NOMO-1 treated with dmso at 0.1 percent for 144 hours (cell line): ENCODE results near the gene CIP2A.
"Not testable (repeated sequence)": the region's sequence is repeated elsewhere in the genome, so short reads cannot be mapped to it uniquely, and the experiment has no call there.

Experiments
- DNase-seq: peaks from one replicate; lab custom pipeline; 2025; ENCODE audit not compliant: unreplicated experiment; lab: John Stamatoyannopoulos, UW

Gene CIP2A

DNA sequence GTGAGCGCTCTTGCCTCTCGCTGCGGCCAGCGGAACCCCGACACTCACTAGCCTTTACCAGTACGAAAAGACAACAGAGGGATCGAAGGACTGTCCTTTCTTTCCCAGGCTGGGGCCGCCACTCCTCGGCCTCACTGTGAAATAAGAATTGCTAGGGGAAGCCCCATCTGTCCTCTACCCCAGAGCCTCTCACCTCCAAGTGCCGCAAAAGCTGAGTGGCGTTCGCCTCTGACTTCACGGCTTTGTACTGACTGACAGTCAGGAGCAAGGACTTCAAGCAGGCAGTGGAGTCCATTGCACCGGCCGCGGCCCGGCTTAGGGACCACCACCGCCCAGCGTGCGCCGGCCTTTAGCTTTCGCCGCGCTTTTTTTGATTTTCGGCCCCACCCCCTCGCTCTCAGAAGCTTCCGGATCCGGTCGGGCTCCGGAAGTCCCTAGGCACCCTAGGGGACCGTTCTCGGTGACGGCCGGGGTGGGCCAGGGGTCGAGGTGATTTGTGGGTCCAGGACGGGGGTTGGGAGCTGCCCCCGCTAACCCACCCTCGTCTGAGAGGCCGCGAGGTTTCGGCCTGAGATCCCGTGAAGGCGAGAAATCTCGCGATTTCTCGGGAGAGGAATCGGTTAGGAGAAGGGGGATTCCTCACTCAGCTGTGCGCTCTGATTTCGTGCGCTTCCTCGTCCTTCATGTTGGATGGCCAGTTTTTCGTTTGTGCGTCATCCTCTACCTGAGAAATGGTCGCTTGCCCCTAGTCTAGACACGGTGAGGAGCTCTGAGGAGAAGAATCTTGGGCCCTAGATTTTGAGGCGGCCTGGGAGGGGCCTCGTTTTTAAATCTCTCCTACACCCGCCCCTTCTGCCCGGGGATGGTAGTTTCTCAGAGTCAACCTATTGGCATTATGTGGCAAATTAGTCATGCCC lies at the start of gene CIP2A, which contains the start of gene DZIP3:
Gene CIP2A (minus strand): TSS at position 358 of the 917 bp plus-strand sequence. CDS start 63 bp downstream, at position 295.
Gene DZIP3 (plus strand): TSS at position 642 of the 917 bp plus-strand sequence. CDS start 15,685 bp downstream, outside the sequence.
- DNase-seq, result peak; percentile 74

DNA sequence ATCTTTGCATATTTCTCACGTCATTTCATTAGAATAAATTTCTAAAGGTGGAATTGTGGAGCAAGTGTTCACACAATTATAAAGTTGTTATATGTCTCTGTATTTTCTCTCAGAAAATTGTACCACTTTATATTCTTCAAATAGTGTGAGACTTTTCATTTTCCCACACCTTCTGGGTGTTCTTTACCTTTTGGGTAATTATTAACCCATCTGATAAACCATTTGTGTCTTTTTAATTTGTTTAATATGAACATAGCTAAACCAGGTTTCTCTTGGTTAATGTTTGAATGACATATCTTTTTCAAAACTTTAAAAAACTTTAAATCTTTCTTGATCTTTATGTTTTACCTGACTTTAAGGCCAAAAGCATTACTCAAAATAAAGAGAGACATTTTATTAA lies 40.7 kb upstream of the CIP2A start:
- no peak for DNase-seq

DNA sequence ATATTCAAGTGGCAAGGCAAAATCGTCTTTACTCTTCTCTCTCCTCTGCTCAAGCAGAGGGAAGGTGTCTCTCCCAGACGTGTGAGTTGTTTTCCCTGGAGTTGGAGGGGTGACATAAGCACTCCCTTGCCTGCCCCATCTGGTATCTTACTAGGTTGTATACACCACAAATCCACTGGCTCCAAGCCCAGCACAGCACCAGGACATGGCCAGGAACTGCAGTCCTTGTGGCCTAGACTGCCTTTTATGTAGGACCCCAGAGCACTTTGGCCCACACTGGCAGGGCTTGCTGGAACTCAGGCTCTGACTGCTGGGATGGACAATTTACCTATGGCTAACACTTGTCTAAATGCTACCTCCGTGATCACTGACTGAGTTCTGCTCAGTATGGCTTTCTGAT lies 34.3 kb upstream of the CIP2A start:
- no peak for DNase-seq

DNA sequence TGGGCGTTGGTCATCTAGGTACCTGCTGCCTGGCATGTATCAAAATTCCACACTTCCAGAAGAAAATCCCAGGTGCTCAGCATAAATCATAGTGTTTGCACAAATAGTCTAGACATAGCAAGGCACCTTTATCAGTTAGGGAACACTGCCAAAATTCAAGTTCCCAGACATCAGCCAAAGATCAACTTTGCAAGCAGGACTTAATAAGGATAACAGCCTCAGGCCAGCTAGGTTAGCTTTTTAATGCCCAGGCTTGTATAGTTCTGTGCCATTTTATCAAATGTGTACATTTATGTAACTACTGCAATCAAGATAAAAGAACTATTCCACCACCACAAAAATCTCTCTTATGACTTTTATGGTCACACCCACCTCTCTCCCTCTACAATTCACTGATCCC lies 31.0 kb upstream of the CIP2A start:
- DNase-seq, result no peak

DNA sequence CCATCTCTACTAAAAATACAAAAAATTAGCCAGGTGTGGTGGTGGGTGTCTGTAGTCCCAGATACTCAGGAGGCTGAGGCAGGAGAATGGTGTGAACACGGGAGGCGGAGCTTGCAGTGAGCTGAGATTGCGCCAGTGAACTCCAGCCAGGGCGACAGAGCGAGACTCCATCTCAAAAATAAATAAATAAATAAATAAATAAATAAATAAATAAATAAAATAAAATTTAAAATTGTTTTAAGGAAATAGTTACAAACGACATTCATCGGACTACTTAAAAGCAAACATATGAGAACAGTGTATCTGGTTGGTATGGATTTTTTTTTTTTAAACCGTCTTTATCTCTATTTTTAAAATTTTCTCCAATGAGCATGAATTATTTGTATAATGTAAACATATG lies 26.9 kb upstream of the CIP2A start:
- DNase-seq, result not testable (repeated sequence)

DNA sequence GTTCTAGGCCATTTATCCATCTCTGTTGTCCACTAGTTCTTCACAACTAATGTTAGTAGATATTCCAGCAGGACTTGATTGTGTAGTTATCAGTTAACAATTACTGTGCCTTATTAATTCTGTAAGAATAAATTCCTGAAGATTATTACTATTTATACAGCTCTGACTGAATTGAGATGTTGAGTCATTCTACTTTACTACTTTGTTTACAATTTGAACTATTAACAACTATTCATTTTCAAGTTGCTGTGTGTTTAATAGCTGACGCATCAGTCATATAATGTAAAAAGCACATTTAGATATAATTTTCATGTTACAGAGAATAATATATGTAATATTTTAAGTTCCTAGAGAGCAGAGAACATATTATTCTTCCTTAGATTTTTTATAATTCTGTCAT lies 21.4 kb upstream of the CIP2A start:
- no peak for DNase-seq

DNA sequence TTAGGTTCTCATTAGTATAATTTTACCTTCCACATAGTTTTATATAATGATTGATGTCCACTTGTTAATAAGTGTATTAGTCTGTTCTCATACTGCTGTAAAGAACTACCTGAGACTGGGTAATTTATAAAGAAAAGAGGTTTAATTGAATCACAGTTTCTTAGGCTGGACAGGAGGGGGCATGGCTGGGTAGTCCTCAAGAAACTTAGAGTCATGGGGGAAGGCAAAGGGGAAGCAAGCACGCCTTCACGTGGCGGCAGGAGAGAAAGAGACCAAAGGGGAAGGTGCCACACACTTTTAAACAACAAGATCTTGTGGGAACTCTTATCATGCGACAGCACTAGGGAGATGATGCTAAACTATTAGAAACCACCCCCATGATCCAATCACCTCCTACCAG lies 19.5 kb upstream of the CIP2A start:
- no peak for DNase-seq

DNA sequence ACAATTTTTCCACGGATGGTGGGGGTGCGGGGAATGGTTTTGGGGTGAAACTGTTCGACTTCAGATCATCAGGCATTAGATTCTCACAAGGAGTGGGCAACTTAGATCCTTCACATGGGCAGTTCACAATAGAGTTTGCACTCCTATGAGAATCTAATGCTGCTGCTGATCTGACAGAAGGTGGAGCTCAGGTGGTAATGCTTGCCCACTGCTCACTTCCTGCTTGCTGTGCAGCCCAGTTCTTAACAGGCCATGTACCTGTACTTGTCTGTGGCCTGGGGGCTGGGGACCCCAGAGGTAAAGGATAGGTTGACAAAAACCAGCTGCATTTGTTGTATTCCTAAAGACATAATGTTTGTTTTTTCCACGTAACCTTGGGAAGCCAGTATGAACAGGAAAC lies 16.3 kb upstream of the CIP2A start:
- DNase-seq, result no peak

DNA sequence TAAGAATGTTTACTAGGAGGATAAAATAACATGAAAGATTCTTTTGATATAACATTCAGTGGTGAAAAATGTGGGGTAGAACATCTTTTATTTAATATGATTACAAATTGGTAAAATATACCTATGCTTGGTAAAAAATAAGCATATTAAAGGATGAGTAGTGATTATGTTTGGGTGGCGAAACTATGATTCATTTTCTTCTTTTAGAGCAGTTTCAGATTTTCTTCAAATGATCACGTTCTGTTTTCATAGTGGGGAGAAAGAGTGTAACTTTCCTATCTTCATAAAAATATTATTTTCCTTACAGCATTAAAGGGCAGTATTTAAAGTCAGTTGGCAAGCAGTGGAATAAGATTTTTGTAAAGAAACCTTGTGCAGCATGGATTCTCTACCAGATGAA lies 15.8 kb upstream of the CIP2A start:
- no peak for DNase-seq

DNA sequence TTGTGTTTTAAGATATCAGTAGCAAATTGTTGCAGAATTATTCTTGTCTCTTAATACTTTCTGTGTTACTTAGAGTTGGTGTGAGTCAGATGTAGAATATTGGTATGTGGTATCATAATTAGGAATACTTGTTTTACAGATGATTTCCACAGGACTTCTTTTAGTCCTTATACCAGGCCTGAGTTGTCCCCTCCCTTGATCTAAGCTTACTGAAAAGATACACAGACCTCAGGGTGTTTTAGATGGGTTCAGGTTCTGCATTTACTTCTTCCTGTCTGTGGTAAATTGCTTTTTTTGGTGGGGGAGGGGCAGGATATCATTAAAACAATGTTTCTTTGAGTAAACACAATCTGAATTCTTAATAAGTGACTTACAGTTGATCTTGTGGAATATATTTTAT lies 14.5 kb upstream of the CIP2A start:
- no peak for DNase-seq

DNA sequence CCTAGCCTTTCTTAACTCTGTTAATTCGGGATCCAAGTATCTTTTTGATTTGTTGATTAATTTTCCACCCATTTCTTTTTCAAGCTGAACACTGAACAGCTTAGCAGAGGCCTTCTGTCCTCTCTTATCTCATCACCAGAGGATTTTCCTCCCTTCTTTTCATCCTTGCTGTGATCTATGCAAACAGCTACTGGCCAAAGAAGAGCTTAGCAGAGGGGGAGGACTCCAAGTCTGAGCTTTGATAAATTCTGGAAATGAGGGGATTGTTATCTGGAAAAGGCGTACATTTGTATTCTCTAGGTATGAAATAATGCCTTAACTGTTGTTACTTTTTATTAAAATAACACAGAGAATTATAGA lies 13.7 kb upstream of the CIP2A start:
- DNase-seq, result no peak

DNA sequence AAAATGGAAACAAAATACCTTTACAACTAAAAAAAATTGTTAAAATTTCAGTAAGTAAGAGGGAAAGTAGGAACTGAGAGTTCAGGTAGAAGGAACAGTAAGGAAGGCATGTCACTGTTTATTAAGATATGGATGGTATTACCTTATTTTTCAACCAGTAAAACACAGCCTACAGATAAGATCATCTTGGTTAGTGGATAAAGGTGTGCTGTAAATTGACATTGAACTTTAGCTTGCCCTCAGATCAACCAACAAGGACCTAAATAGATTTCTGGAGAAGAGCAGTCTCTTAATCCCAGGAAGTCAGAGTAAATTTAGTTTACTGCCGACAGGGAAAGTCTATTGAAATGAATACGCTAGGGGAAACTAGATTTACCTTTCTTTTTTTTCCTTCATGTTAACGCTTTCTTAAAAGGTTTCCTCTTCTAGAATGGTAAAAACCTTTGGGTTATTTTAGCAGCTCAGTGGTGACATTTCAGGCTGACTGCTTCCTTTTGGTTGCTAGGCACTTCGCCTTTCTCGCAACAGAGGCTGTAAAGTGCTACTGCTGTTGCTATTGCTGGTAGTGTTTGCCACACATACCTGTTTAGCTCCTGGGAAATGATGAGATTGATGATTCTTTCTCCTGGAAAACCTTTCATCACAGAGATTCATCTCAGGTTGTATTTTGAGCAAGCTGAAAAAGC lies 13.2 kb upstream of the CIP2A start:
- DNase-seq, result no peak

DNA sequence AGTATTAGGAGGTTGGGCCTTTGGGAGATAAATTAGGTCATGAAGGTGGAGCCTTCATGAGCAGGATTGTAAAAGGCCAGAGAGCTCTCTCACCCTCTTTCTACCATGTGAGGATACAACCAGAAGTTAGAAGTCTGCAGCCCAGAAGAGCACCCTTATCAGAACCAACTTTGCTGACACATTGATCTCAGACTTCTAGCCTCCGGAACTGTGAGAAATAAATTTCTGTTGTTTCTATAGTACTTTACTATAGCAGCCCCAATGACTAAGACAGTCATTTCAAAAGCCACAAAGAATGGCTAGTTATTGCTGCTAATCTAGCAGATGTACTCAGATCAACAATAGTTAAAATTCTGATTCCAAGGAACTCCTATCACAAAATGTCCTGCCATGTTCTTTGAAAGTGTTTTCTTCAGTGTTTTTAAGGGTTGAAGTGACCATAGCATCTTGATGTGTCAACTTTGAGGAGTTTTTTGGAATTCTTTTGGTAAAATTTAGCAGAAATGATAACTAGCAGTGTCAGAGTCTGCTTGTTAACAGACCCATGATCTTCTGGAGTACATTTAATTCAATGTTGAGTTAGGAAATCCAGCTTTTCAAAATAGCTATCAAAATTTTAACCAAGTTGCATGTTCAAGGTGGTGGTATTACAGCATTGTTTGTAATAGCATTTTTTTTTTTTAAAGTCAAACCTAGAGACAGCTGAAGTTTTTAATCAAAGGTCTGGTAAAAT lies 10.6 kb upstream of the CIP2A start:
- DNase-seq, result no peak

DNA sequence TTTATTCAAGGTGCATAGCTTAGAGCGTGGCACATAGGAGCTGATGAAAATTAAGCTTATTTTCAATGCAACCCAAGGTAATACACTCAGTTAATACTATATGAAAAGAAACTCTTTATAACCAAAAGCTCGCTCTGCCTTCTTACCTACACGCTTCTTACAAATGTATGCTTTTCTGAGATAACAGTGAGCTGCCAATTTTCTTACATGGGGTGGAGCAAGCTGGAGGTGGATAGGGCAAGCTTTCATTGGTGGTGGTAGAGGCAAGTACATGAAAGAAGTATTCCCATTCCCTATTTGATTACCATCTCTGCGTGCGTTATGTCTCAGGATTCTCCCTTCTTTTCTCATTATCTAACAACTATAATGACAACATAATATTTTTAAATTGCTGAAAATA lies 9.1 kb upstream of the CIP2A start:
- DNase-seq, result no peak

DNA sequence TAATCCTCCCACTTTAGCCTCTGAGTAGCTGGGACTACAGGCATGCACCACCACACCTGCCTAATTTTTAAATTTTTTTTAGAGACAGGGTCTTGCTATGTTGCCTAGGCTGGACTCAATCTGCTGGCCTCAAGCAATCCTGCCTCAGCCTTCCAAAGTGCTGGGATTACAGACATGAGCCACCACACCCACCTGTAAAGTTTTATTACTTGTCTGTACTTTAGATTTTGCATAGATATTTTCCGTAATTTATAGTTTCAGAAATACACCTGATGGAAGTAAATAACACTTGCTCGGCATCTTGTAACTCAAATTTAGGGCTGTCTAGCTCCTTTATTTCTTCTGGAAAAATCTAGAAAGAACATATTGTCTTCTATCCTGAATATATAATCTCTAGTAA lies 6.1 kb upstream of the CIP2A start:
- DNase-seq, result no peak

DNA sequence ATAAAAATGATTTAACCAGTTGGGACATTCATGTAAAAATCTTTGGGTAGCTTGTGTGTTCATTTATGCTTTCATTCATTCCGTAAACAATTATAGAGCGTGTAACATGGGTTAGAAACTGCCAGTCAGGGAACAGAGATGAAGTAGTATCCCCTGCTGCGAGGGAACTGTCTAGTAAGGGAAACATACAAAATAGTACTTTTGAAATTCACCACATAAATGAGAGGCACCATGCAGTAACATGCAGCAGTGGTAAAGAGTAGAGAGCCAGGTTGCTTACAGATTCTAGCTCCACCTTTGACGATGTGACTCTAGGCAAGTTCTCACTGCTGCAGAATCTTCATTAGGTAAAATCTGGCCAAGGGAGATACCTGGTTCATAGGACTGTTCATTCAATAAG lies 1.2 kb upstream of the CIP2A start:
- no peak for DNase-seq

DNA sequence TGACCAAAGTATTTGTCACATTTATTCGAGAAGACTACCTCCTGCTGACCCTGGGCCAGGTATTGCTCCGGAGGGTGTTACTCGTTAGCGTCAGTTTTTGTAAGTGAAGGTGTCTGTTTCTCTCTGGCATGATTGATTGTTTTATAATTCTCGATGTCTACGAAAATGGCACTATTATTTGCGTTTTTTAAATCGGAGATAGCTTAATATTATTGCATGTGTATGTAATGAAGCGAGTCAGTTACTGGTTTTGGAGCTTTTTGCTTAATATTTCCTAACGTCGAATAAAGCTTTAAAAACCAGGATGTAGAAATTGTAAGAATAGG lies 723 bp upstream of the CIP2A start:
- DNase-seq, result no peak

DNA sequence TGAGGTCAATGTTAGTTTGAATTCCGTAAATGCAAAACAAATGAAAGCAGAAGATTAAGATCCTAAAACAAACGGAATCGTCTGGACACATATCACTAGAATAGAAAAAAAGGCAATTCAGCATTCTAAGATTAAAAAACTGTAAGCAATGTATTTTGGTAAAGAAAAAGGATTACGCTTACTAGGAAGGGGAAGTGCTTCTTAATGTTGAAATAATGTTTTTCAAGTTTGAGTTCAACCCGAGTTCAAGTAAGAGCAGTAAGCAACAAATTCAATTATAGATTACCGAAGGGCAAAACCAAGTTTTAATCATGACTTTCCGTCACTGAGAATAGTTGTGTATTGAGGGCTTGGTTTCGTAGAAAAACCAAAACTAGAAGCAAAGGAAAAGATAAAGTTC lies 637 bp downstream of the CIP2A start:
- DNase-seq, result peak; percentile 22

DNA sequence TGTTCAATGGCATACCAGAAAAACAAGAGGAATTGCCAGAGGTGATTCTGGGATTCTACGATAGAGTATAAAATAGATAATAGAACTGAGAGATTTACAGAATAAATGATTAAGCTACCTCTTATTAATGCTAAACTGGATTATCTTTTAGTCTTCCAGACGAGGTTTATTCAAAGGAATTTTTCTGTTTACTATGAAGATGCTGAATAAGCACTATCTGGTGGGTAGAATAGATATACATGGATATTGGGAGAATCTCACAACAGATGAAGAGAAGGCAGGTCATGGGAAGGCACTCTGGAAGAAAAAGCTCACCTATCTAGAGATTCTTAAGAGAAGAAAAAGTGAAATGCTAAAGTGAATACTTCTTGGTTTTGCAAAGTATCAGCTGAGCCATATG lies 11.2 kb downstream of the CIP2A start:
- DNase-seq, result no peak

DNA sequence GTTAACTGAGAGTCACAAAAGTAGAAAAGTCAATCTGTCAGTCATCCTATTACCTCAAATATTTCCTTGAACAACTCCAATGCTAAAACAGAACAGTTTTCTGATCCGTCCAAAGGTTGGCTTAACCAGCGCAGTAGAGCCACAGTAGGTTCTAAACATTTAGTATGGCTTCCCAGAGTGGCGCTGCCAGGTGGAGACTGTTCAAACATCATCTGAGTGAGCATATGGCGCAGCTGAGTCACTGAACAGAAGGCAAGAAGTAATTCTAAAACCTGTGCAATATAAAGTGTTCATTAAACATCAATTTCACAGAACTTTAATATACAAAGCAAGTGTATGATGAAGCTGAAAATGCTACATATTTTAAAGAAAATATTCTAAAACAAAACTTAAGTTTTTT lies 19.9 kb downstream of the CIP2A start:
- no peak for DNase-seq

DNA sequence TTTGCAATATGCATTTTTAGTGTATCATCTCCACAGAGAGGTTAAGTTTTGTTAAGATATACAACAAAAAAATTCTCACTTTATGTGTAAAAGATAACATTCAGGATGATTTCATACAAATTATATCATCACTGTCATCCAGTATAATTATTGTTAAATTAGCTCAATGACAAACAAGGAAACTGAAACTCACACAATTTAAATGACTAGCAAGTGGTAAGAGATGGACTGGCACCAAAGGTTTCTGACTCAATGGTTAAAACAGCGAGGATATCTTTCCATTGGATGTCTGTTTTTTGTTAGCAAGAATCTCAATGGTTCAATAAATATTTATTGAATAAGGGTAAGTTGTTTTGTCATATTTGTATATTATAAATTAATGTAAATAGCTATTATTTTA lies 22.6 kb downstream of the CIP2A start:
- DNase-seq, result no peak

DNA sequence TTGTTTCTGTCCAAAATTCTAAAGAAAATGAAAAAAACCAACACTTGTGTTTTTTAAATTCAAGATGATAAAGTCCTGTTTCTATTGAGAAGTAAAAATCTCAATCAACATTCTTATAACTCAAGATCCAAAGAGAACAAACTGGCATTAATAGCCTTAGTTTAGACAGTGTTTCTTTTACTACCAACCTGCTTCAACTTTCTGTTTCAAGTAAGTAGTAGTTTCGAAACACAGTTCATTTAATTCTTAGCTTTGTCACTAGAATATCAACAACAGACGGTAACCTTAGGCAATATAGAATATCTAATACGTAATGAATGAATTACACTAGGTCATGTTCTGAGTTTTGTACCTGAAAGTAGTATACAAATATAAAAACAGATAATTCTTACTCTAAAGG lies 23.7 kb downstream of the CIP2A start:
- DNase-seq, result no peak
